Hepatocyte (in vitro differentiated cells): ENCODE data around the gene MTCH2.

ENCODE experiments used
- CTCF ChIP-seq: fragments of 200-600 bp; sonication (generic); IDR thresholded peaks from 2 replicates; pipeline ENCODE4 v1.5.1; 2016; ENCODE audit warnings: antibody characterized with exemption, mild to moderate bottlenecking; ENCODE audit not compliant: poor library complexity
- EZH2phosphoT487 ChIP-seq: fragments of 200-600 bp; sonication (generic); IDR thresholded peaks from one replicate; pipeline ENCODE4 v1.6.1; 2018; ENCODE audit warnings: antibody characterized with exemption, mild to moderate bottlenecking, low read depth, moderate library complexity; ENCODE audit not compliant: unreplicated experiment, severe bottlenecking

GRCh38 chr11:47646019-47646418, 3.7 kb upstream of the MTCH2 start:
- TF ChIP-seq CTCF (no peak), EZH2phosphoT487 (no peak)
